HG03103 (cell line): Measurements from ENCODE around the gene LRRTM4.
"Not testable (repeated sequence)": the region's sequence is repeated elsewhere in the genome, so short reads cannot be mapped to it uniquely, and the experiment has no call there.

Source experiments
- ATAC-seq: cut with Tn5 transposase; IDR thresholded peaks from one replicate; pipeline ENCODE4 v1.9.1; 2021; ENCODE audit warnings: low read depth; ENCODE audit not compliant: unreplicated experiment

LRRTM4 gene

DNA sequence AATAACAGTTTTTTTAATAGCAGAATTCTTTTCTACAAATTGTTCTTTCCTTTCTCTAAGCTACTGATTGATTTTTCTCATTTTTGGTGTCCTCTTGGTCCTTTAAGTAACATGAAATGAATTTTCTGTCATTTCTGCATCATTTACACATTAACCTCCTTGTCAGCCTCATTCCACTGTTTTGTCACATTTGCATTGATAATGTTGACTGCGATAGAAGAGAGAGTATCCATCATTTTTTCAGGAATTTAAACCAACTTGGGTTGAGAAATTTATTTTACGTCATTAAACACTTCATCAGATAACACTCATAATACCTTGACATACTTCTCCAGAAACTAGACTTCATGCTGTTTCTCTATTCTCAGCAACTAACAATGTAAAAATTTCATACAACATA, 422.2 kb downstream of the LRRTM4 start:
- no peak for ATAC-seq

DNA sequence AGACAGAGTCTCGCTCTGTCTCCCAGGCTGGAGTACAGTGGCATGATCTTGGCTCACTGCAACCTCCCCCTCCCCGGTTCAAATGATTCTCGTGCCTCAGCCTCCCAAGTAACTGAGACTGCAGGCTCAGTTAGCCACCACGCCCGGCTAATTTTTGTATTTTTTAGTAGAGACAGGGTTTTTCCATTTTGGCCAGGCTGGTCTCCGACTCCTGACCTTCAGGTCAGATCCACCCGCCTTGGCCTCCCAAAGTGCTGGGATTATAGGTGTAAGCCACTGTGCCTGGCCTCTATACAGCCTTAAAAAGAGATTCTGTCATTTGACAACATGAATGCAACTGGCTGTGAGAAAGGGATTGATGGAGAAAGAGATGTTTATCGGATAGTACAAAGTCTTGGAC, 426.7 kb downstream of the LRRTM4 start:
- not testable (repeated sequence) for ATAC-seq

DNA sequence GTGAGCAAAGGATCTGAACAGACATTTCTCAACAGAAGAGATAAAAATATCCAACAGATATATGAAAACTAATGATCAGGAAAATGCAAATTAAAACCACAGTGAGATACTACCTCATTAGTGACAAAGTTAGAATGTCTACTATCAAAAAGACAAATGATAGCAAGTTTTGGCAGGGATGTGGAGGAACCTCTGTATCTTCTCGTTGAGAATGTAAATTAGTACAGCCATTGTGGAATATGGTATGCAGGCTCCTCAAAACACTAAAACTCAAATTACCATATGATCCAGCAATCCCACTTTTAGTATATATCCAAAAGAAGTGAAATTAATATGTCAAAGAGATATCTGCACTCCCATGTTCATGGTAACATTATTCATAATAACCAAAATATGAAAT, 427.1 kb downstream of the LRRTM4 start:
- no peak for ATAC-seq

DNA sequence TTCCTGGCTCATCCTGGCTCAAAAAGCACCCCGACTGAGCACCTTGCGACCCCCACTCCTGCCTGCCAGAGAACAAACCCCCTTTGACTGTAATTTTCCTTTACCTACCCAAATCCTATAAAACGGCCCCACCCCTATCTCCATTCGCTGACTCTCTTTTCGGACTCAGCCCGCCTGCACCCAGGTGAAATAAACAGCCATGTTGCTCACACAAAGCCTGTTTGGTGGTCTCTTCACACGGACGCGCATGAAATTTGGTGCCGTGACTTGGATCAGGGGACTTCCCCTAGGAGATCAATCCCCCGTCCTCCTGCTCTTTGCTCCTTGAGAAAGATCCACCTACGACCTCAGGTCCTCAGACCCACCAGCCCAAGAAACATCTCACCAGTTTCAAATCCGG, 433.8 kb downstream of the LRRTM4 start:
- ATAC-seq = not testable (repeated sequence)

DNA sequence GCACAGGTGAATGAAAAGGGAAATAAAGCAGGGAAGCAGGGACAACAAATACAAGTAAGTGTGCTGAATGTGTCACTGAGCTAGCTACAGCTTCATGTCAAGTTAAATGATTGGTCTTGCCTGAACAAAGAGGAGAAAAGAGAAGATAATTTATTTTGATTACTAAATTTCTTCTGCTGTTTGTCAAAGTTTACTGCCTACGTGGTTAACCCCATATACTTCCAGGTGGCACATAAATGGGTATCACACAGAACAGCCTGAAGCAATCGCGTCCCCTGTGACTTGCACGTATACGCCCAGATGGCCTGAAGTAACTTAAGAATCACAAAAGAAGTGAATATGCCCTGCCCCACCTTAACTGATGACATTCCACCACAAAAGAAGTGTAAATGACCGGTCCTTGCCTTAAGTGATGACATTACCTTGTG, 434.2 kb downstream of the LRRTM4 start:
- no peak for ATAC-seq

DNA sequence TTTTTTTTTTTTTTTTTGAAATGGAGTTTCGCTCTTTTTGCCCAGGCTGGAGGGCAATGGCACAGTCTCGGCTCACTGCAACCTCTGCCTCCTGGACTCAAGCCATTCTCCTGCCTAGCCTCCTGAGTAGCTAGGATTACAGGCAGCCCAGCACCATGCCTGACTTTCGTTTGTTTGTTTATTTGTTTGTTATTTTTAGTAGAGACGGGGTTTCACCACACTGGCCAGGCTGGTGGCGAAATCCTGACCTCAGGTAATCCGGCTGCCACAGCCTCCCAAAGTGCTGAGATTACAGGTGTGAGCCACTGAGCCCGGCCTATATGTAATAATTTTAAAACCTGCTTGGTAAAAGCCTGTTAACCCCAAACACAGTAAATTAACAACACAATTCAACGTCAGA, 435.7 kb downstream of the LRRTM4 start:
- no peak for ATAC-seq

DNA sequence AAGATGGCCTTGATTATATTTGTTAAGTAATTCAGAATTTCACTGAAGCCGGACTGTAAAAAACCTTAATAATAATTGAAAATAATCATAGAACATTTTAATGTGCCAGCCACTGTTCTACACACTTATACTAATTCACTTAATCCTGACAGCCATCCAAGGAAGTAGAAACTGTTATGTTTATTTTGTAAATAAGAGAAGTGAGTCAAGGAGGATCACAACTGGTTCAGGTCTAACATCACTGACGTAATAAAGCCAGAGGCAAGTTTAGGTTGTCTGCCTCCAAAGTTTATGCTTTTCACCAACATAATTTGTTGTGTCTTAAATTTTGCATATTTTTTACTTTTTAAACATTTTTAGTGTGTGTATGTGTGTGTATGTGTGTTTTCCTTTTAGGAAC, 436.1 kb downstream of the LRRTM4 start:
- no peak for ATAC-seq

DNA sequence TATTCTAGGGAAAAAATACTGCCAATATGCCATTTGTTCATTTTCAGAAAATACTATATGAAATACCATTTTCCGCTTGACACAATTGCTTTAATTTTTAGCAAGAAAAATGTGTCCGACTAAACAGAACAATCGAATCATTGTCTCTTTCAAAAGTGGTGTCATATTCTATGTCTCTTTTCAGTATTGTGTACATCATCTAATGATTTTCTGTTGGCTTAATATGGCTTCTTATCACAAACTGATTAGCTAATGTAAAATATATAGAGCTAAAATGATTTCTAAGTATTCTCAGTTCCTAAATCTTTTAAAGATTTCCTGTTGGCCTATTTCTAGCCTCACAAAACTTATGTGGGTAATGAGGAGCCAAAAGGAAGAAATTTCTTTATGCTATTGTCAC, 436.6 kb downstream of the LRRTM4 start:
- ATAC-seq = no peak

DNA sequence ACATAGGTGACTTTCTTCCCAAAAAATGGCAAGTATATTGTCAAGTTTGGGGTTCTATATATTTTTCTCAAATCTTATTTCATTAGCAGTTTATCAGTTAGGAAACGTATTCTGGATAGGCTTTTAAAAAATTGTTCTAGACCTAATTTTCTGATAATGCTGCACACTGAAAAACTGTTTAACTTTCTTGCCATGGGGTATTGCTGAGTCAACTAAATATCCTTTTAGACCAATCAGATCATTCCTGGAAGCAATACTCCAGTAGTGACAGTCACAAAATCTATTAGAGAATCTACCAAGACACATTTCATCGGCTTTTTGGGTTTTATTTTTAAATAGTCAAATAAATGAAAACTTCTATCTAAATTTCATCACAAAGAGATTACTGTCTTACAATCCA, 440.6 kb downstream of the LRRTM4 start:
- no peak for ATAC-seq

DNA sequence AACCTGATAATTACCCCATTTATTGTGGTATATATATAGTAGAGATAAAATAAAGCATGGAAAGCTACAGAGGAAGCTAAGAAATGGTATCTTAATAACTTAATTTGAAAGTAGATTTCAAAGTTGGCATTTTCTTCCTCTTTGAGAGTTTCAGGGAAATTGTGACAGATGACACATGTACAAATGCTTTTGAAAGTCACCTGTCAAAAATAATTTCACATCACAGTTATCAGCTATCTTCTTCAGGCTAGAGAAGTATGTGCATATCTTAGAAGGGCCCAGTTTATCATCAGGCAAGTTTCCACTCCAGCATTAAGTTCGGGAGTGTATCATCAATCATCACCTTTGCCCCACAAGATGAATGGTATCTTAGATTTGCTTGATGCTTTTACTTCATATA, 457.9 kb downstream of the LRRTM4 start:
- no peak for ATAC-seq

DNA sequence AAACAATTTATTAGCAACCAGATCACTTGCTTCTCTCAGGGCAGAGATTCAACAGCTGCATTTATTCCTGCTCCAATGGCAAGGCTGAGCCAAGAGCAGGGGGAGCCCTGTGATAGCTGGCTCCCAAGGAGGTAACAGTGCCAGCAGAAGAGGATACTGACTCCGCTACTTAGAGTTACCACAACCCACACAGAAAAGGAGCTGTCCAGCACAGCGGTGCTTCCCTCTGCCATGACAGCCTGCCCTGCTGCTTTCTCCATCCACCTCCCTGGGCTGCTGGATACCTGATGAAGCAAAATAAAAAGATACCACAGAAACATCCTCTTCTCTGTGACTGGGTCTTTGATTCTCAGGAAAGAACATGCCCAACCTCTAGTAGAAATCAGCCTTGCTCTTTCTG, 467.2 kb downstream of the LRRTM4 start:
- no peak for ATAC-seq

DNA sequence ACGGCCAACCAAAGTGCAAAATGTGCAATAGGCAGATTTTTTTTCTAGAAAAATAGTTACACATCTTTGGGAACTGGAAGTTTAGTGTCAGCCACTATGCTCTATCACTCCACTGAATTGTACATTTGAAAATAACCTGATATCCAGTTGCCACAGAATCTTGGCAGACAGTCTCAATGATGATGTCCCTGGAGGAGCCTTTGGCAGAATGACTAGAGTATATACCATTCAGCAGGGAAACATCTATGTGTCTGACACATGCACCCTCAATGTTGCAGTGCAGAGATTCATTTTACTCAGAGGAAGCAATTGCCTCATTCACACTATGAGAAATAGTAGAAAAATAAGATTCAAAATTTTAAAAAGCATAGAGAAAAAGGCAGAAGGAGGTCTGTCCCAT, 475.8 kb downstream of the LRRTM4 start:
- no peak for ATAC-seq

DNA sequence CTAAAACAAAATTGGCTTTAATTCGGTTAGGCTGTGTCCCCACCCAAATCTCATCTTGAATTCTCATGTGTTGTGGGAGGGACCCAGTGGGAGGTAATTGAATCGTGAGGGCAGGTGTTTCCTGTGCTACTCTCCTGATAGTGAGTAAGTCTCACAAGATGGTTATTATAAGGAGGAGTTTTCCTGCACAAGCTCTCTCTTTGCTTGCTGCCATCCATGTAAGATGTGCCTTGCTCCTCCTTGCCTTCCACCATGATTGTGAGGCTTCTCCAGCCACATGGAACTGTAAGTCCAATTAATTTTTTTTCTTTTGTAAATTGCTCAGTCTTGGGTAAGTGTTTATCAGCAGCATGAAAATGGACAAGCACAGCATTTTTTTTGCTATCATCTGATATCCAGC, 476.7 kb downstream of the LRRTM4 start:
- not testable (repeated sequence) for ATAC-seq

DNA sequence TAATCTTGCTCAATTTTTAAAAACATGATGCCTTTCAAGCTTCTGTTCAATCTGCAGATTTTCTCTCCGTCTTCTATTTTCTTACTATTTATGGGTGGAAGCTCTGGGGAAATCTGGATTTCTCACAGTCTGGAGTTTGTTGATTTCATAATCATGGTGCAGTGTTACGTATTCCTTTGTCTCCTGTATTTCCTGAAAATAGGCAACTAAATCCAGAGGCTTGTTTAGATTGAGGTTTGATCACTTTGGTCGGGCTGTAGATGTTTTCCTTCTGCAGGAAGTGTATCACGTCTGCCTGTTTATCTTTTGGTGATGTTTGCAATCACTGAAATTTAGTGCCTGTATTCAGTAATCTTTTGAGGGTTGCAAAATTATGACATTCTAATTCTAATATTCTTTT, 487.7 kb downstream of the LRRTM4 start:
- no peak for ATAC-seq

DNA sequence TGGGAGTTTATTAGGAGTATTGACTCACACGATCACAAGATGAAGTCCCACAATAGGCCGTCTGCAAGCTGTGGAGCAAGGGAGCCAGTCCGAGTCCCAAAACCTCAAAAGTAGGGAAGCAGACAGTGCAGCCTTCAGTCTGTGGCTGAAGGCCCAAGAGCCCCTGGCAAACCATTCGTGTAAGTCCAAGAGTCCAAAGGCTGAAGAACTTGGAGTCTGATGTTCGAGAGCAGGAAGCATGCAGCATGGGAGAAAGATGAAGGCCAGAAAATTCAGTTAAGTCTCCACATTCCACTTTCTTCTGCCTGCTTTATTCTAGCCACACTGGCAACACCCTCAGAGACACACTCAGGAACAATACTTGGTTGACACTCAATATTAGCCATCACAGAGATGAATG, 492.9 kb downstream of the LRRTM4 start:
- not testable (repeated sequence) for ATAC-seq

DNA sequence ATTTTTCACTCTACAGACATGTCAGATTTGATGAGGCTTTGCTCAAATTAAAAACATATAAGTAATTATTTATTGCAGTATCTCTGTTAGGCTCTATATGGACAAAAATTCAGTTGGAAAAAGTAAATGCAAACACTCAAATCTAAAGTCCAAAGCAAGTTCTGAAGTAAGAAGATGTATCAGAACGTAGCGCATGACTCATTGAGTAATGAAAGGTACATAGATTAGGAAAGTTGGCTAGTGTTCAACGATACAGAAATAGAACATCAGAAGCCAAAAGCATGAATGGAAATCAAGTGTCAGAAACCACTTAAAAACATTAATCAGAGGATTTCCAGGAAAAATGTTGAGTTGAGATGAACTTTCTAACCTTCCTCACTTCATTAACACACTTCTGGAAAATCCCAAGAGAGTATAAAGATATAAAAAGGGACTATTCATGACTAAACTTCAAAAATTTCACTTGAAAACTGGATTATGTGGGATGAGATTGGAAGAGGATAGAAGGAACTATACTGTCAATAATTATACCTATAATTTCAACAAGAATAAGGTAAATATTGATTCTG, 494.1 kb downstream of the LRRTM4 start:
- no peak for ATAC-seq

DNA sequence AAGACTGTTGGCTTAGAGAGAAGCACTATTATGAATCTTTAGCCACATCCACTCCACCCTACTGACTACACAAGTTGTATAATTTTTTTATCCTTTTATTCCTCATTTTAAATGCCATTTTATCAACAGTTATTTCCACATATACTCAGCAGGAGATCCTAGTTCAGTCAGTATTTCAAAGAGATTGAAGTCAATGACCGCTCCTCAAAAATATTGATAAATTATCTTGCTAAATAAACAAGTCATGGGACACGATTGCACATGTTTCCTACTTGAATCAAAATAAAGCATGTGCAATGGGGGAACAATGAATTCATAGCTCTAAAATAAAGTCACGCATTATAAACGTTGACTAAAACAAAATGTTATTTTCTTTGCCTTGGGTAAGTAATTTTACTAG, 496.5 kb downstream of the LRRTM4 start:
- ATAC-seq = no peak

DNA sequence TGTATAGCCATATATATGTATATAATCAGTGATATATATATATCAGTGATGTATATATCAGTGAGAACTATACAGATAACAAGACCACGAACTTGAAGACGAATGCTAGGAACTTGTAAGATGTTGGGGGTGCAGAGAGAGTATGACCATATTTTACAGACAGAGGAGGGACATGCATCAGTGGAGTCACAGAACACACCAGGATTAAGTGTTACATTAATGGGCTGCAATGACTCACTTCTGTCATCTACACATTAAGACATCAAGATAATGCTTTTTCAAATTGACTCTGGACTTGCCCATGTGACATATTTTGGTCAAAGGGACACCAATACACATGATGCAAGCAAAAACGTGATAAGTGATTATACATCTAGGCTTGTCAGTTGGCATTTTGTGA, 501.0 kb downstream of the LRRTM4 start:
- ATAC-seq = no peak

DNA sequence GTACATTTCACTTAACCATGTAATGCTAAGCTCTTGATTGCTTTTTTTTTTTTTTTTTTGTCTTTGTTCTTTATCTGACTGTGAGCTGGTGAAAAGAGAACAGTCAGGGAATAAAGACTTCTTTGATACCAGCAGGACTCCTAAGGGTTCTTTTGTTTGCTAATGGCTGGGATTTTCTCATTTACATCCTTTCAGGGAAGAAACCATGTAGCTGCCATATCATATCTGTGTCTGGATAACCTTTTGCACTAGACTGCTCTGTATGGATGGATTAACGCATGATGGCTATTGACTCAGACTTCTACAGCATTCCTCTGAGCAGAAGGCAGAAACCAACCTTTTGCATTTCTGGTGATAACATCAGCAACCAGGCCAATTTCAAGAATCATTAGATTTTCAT, 504.0 kb downstream of the LRRTM4 start:
- no peak for ATAC-seq

DNA sequence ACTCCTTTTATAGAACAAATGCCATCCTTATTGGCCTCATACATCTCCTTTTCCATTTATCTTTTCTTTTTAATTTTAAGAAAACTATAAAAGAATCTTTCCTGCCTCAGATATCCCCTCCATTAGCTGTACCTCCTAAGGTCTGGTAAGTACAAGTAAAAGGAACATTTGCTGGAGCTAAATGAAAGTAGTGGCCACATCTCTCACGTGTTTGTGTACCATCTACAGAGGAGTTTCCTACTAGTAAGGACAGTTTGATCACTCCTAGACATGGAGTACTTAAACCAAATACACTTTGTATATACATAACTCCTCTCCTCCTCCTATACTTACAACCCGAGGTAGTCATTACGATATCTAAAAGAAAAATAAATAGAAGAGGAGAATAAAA, 504.8 kb downstream of the LRRTM4 start:
- no peak for ATAC-seq

DNA sequence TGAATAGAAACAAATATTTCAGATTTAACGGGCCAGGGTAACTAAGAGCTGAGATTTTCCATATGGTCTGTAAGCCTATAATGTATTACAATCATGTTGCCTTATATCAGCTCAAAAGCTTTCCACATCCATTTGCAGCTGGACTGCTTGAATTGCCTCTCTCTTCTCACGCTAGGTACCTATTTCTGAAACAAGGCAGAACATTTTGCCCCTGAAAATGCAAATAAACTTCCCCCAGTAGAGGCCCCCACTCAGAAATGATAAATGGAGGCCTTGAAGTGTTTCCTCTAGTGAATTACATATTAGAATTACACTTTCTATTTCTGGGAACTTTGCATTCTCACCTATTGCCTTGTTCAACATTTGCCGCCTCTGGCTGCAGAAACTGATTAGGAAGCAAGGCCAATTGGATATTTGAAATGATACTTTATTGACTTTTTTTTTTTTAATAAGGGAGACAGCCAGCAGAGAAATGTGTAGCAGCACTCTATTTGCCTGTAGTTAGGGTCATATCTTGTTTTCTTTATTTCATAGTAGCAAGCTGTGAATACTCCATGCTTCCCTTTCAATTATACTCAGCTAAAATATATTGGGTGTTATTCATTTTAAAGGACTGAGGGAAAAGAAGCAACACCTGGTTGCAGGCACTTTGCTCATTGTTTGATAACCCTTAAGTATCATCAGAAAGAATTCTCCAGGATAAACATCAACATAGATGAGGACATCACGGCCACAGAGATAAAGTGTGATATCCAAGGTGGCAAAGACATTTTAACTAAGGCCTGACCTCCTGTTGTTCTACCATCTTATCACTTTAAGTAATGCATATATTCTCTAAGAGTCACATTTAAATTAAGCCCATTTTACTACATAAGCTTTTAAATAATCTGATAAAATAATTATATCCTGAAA, 505.5 kb downstream of the LRRTM4 start:
- ATAC-seq = no peak

DNA sequence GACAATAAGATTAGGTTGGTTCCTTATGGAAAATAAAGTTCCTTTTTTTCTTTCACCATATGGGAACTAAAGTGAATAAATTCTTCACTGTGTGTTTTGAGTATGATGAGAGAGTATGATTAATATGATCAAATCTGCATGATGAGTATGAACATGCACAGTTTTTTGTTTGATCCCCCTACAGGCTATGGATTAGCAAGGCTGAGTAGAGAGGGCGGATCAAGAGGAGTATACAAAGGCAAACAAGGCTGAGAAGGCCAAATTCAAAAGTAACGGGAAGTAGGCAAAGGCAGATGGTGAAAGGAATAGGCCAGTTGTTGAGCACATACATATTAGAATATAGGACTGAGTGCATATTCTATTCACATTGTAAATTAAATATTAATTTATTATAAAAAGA, 508.2 kb downstream of the LRRTM4 start:
- ATAC-seq = no peak
